NCI-H128 (cell line): Measurements from ENCODE around the gene GRM2.

Experiments
- DNase-seq: peaks from one replicate; lab custom pipeline; 2025; ENCODE audit not compliant: unreplicated experiment; lab: John Stamatoyannopoulos, UW

The GRM2 gene

DNA sequence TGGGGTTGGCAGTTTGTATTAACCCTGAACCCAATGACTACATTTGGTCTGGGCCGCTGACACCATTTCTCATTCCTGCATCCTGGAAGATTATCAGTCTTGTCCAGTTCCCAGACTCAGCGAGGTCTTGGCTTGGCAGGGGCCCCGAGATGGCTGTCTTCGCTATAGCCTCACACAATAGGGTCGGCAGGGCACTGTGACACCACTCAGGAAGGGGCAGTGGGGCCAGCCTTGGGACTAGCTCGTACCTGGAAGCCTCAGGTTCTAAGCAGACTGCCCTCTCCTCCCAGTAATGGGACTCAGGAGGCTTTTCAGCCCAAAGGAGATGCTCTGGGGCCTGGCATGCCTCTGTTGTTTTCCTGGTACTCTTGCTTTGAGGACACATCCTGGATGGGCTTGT is 26.7 kb upstream of the GRM2 start:
- DNase-seq: no peak

DNA sequence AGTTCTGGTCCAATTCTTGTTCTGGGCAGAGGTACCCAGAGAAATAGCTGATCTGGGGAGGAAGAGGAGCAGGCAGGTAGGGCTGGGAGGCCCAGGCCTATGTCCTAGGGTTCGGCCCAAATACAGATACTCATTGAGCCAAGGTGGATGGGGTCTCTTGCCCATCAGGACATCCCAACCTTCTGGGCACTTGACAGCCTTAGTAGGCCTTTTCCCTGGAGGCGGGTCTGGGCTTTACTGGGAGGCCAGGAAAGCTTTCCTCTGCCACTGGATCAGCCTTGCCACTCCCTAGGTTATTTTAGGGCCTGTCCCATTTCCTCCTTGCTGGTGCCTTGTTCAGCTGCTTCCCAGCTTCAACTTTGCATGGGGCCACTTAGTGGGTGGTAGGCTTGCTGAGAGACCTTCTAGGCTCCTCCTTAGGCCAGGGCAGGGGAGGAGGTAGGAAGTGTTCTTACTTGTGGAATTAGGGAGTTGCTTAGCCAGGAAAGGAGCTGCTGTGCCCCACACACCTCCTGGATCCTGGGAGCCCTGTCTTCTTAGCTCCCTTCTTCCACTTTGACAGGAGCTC is 26.1 kb upstream of the GRM2 start:
- no peak for DNase-seq

DNA sequence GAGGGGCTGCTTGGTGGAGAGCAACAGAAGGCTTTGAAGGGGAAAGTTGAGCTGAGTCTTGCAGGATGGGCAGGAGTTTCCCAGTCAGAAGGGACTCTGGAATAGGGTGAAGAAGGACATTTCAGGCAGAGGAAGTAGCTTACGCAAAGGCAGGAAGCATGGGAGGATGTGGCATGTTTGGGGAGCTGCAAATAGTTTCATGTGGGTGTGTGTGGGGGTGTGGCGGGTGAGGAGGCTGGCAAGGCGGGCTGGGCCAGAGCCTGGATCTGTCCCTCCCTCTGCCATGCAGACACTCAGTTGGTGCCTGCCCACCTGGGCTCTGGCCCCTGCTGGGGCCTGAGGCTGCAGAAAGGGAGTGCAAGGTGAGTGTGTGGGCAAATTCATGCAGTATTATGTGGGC is 25.4 kb upstream of the GRM2 start:
- DNase-seq: no peak

DNA sequence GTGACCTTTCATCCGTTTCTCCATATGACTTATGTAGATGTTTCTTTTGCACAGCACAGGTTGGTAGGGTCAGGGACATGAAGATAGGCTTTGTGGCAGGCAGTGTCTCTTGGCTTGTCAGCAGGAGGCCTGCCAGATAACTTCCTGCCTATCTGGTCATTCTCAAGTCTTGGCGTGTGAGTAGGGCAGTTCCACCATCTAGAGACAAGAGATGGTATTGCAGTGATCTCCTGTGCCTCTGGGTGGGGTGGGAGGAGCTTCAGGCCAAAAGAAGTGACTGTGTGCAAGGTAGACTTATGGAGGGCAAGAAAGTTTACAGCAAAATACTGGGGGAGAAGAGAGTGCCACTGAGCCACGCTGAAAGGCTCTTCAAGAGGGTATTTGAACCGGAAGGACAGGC is 24.8 kb upstream of the GRM2 start:
- DNase-seq: peak; percentile 19

DNA sequence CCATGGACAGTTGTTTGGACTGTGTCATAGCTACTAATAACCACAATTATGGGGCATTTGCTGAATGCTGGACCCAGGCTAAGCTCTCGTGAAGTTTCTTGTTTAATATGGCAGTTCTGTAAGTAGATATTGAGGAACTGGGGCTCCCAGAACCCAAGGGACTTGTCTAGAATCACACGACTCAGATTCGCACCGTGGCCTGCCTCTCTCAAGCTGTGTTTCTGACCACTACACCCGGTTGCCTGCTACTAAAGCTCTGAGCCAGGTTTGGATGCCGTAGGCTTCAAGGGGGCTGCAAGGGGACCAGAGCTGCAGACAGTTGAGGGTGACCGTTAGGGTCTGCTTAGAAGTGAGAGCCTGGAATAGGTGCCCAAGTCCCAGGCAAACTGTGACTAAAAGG is 24.3 kb upstream of the GRM2 start:
- no peak for DNase-seq

DNA sequence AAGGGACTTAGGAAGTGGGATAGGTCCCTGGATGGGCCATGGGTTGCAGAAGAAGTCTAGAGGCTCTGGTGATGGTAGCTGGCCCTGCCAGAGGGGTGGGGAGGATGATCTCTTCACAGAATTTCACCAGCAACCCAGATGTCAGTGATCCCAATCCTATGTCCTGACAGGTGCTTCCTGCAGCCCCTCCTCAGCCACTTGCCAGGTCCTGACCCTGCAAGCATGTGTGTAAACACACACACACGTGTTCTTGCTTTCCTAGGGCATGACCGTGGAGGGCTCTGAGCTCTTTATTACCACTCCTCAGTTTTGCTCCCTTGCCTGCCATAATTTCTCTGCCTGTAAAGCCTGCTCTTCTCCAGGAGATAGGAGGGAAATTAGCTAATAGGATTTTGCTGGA is 23.3 kb upstream of the GRM2 start:
- DNase-seq: no peak

DNA sequence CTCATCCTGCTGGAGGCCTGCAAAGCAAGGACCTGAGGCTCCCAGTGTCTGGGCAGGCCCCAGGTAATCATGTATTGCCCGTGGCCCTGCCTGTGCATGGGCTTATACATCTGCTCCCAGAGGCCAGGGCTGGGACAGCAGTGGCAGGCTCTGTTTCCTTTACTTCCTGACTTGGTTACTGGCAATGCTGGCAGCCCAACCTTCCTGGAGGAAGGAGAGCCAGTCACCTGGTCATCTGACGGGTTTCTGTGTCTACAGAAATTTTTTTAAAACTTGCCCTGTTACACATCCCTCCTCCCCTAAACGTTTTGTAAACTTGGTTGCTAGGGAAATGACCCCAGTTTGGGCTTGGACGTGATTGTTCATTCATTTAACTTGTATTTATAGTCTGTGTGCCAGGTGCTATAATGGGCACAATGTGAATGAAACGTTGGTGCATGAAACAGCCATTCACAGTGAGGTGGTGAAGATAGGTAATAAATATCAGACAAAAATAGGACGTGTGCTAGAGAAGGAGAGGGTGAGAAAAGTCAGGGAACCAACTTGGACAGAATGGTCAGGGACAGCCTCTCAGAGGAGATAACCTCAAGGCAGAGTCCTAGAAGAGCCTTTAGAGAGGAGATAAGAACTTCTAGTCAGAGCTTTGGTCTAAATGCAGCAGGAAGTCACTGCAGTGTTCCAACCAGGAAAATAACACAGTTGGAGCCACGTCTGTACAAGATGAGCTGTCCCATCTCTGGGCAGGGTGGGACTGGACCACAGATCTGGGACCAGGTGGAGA is 21.7 kb upstream of the GRM2 start:
- no peak for DNase-seq

DNA sequence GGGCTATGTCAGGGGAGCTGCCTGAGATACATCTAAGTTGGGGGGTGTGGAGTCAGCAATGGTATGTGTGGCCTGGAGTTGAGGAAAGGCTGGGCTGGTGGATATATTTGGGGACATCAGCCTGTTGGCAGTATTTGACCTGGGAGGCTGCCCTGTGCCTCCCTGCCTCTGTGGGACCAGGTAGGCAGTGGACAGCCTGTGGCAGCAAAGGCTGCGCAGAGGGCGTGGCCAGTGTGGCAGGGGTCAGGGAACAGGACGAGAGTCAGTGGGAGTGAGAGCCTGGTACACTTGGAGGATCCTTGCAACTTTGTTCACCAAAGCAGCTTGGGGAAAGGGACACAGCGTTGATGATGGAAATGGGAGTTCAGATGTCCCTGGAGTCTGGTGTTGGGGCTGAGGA is 20.8 kb upstream of the GRM2 start:
- DNase-seq: no peak

DNA sequence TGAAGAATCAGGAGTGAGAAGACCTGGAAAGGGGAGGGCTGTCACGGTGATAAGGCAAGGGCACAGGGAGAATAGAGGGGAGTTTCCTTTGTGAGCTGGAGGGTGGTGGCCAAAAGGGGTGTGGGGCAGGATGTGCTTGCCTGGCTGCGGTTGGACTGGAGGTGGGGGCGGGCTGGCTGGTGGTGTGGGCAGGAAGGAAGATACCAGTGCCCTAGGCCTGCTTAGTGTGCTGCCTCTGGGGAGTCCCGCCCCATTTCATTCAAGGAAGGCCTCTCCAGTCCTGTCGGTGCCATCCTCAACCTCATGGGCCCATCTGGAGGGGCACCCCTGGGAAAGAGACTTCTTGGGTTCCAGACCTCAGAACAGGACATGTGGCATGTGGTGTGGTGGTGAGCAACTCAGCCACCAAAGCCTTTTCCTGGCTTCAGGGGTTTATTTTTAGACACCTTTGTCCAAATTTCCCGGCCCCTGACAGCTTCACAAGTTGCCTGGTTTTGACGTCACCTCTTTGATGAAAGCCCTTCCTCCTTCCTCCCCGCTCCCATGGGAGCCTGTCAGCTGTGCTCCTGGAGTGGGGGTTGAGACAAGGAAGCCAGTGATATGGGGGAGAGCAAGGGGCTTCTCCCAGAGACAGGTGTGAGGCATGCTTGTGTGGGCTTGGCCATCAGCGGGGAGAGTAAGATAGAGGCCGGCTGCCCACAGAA is 20.2 kb upstream of the GRM2 start:
- no peak for DNase-seq

DNA sequence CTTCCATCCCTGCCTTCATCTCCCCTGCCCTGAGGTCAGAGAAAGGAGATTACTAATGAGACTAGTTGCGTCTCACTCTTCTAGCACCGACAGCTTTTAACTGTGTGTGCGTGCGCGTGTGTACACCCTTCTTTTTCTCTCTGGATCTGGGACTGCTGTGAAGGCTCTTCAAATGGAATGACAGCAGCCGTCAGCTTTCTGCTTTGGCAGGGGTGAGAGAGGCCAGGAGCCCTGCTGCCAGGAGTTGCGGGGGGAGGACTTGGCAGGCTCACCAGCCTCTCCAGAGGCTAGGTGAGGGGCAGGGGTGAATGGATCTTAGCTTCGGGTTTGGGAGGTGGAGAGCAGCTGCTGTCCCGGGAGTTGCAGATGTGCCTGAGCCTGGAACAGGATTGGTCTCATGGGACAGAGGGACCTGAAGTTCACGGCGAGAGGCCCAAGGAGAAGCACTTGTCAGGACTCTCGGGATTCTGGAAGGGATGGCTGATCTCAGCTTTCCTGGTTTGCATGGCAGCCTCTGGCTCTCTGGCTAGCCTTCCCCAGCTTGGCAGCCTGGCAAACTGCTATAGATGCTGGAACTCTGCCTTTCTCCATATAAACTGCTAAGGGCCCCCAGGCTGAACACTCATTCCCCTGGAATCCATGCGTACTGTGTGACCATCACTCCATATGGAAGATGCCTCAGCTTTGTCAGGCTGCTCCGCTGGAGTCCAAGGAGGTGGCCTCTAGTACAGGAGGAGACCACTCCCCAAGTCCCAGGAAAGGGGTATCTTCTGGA is 19.2 kb upstream of the GRM2 start:
- DNase-seq: no peak

DNA sequence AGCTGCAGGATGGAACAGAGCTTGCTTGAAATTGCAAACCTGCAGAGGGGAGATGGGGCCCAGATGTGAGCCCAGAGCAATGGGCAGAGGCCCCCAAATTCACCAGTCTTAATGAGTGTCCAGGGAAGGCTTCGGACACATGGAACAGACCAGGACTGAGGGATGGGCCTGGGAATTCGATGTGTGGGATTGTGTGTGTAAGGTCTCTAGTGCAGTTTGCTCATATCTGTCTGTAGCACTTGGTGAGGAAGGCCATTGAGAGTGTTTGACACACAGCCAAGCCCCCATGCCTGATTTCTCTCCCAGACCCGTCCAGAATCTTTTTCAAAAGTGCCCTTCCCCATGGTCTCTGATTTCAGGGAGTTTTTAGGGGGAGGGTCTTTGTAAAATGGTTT is 18.7 kb upstream of the GRM2 start:
- no peak for DNase-seq

DNA sequence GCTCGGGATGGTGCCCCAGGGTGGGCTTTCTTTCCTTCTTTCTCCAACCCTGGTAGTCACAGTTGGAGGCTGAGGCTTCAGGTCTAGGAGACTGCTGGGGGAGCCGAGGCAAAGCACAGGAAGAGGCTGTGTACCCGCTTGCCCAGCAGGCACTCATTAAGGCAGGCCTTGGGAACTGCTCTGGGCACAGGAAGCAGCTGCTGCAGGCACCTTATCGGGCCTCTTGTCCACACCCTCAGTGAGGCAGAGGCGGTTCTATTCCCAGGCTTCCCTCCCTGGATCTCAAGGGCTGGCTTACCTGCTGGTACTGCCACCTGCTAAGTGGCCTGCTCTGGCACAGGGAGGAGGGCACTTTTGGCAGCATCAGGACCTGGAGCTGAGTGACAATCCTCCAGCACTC is 15.8 kb upstream of the GRM2 start:
- no peak for DNase-seq

DNA sequence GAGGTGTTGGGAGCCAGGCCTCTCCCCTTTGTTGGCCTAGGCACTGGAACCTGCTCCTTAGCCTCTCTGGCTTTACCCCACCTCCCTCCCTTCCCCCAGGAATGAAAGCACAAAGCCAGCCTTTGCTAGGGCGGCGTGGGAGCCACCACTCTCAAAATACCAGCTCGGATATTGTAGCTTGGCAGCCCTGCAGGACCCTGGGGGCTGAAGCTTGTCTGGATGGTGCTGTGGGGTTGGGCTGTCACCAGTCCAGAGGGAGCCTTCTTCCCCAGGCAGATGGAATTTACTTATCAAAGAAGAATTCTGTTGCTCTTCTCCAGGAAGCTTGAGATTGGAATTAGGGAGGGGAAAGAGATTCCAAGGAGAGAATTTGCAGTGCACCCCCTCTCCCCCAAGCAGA is 14.9 kb upstream of the GRM2 start:
- no peak for DNase-seq

DNA sequence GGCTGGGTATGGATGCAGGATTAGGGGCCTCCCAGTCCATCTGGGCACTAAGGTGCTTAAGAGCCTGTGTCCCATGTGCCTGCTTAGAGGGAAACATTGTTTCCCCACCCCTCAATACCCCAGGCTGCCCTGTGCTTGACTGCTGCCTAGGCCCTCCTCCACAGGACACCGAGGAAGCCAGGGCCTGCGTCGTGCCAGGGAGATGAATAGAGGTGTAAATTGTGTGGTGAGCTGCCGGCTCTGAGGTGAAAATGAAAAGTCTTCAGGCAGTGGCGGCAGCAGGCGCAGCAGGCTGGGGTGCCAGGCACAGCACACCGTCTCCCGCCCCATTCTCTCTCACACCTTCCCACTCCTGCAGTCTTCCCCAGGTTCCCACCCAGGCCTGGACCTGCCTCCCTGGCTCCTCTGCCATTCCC is 13.9 kb upstream of the GRM2 start:
- no peak for DNase-seq

DNA sequence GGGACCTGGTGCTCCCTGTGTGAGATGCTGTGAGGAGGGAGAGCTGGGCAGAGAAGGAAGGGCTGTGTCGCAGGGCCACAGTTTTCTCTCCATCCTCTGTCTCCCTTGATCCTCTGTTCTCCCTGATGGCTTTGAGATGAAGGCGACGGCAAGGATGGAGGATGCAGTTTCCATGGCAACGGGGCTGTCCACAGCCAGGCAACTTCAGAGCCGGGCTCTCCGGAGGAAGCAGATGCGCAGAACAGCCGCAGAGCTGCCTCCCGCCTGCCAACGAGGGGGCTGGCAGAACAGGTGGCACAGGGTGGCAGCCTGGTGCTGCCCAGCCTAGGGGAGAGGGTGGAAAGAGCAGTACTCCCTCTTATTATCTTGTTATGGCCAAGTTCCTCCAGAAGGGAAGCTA is 9.9 kb upstream of the GRM2 start:
- no peak for DNase-seq

DNA sequence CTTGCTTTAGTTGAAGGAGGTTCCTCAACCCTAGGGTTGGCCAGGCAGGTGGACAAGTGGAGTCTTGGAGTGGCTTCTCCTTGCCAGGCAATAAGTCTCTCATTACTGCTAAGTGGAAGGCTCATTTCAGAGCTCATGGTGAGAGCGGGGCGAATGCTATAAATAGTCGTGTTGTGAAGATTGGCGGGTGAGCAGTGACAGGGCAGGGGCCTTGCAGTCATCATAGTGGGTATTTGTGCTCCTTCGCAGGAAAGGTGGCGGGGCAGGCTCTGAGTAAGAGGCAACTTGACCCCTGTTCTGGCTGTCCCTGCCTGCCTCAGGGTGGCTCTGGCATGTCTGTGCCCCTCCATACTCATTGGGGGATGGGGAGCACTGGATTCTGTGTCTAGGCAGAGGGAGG is 8.7 kb upstream of the GRM2 start:
- no peak for DNase-seq

DNA sequence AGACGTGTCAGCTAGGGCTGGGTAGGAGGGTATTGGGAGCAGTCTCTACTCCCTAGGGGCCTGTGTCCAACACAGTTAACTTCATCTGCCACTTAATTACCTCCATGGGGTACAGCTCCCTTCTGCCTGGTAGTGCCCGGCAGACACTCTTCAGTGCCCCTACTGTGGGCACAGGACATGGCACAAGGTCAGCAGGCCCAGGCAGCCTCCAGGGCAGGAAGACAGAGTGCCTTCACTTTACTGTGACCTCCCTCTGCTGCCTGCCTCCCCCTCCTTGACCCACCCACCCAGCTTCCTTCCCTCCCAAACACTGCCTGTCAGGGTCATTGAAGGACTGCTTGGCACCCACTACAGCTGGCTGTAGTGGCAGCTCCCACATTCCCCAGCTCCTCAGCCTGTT is 6.5 kb upstream of the GRM2 start:
- no peak for DNase-seq

DNA sequence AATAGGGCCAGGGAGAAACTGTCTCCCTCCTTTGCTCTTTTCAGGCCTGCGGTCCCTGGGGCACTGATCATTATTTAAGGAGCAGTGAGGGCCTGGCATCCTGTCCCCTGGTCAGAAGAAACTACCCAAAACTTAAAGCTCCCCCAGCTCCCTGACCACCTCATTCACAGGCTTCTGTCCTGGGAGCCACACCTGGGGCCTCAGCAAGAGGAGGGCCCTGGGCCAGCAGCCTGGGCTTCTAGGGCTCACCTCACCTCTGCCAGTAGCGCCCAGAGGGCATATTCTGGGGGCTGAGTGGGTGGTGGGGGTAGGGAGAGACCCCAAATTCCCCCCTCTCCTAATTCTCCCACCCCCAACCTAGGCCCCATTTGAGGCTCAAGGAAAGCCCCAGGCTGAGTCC is 4.7 kb upstream of the GRM2 start:
- DNase-seq: no peak

DNA sequence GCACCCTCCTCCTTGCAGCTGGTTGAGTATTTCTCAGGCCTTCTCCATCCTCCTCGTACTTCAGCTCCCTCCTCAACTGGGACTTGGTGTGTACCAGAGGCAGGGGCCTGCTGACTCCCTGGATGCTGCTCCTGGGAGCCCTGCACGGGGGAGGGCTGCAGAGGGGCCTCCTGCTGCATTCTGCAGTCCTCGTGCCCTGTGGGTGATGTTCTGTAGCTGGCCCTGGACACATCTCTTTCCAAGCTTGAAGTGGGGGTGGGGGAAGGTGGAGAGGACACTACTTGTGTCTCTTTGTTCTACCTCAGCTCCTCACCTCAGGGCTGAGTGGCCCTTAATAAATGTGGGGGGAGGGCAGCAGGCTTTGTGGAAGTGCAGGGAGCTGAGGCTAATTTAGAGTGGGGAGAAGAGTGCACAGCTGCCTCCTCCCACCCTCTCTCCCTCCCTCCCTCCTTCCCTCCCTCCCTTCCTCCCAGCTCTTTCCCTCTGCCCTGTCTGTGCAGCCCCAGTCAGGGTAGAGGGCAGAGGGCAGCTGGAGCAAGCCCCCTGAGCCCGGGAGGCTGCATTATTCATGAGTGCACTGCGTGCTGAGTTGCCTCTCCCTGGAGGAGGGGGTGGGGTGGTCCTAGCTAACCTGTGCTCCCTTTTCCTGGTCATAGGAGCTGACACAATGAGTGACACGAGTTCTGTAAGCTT is 3.7 kb upstream of the GRM2 start:
- no peak for DNase-seq

DNA sequence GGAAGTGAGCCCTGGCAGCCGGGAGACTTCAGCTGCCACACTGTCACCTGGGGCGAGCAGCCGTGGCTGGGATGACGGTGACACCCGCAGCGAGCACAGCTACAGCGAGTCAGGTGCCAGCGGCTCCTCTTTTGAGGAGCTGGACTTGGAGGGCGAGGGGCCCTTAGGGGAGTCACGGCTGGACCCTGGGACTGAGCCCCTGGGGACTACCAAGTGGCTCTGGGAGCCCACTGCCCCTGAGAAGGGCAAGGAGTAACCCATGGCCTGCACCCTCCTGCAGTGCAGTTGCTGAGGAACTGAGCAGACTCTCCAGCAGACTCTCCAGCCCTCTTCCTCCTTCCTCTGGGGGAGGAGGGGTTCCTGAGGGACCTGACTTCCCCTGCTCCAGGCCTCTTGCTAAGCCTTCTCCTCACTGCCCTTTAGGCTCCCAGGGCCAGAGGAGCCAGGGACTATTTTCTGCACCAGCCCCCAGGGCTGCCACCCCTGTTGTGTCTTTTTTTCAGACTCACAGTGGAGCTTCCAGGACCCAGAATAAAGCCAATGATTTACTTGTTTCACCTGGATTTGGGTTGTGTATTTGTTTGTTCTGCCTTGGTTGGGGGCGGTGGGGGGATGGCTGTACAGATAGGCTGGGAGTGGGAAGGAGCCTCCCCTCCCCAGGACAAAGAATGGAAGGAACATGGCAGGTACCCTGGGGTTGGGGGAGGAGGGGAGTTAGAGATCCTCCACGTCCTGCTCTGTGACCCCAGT is 2.9 kb upstream of the GRM2 start:
- DNase-seq: no peak
